Measurements from ENCODE around the gene CEP192. TPM values are rescaled to one million over a fixed set of nuclear protein-coding genes. Genes with fewer than 3 reads are reported as not detected.

CEP192 gene, protein sequence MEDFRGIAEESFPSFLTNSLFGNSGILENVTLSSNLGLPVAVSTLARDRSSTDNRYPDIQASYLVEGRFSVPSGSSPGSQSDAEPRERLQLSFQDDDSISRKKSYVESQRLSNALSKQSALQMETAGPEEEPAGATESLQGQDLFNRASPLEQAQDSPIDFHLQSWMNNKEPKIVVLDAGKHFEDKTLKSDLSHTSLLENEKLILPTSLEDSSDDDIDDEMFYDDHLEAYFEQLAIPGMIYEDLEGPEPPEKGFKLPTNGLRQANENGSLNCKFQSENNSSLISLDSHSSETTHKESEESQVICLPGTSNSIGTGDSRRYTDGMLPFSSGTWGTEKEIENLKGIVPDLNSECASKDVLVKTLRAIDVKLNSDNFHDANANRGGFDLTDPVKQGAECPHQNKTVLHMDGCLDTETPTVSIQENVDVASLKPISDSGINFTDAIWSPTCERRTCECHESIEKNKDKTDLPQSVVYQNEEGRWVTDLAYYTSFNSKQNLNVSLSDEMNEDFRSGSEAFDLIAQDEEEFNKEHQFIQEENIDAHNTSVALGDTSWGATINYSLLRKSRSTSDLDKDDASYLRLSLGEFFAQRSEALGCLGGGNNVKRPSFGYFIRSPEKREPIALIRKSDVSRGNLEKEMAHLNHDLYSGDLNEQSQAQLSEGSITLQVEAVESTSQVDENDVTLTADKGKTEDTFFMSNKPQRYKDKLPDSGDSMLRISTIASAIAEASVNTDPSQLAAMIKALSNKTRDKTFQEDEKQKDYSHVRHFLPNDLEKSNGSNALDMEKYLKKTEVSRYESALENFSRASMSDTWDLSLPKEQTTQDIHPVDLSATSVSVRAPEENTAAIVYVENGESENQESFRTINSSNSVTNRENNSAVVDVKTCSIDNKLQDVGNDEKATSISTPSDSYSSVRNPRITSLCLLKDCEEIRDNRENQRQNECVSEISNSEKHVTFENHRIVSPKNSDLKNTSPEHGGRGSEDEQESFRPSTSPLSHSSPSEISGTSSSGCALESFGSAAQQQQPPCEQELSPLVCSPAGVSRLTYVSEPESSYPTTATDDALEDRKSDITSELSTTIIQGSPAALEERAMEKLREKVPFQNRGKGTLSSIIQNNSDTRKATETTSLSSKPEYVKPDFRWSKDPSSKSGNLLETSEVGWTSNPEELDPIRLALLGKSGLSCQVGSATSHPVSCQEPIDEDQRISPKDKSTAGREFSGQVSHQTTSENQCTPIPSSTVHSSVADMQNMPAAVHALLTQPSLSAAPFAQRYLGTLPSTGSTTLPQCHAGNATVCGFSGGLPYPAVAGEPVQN (N-terminal part only)
- total RNA-seq, result 17.9 TPM

GRCh38 chr18:12990967-12991820 lies at the start of gene CEP192:
Gene CEP192 (plus strand): TSS chr18:12991362. CDS start chr18:12999425, 8,063 bp downstream.
- Histone ChIP-seq H3K27me3 (no peaks in the 10 kb centered on the region), H3K9me3 (no peaks in the 10 kb centered on the region), H3K36me3 (no peaks in the 10 kb centered on the region), H3K4me1 (peaks cover 21% of the 10 kb centered on the region), H3K27ac (peak within 1 kb of the TSS; percentile 84), H3K4me3 (peak within 1 kb of the TSS; percentile 74 to 90)
- TF ChIP-seq POLR2AphosphoS5 (IDR thresholded peaks at IDR 0.05; ENCODE audit: insufficient read depth in 1 of 2, low read depth in 1 of 2) (peak; percentile 92 to 93), POLR2A (IDR thresholded peaks at IDR 0.05) (peak in 1 of 2 donors; percentile 11), CTCF (IDR thresholded peaks at IDR 0.05) (no peak)
- DNase-seq (ENCODE audit: extremely low spot score in 2 of 2), result peak; percentile 98 to 99
- intact Hi-C loops (cut with DNase I), result no loop called here

GRCh38 chr18:12943215-12943614 lies 47.9 kb upstream of the CEP192 start:
- no peaks in the 10 kb centered on the region for H3K36me3 ChIP-seq
- no peak overlapping the region for H3K4me3 ChIP-seq
- peaks cover 10% of the 10 kb centered on the region for H3K4me1 ChIP-seq
- DNase-seq (ENCODE audit: extremely low spot score in 2 of 2), result no peak
- TF ChIP-seq POLR2A (IDR thresholded peaks at IDR 0.05) (no peak), CTCF (IDR thresholded peaks at IDR 0.05) (no peak), POLR2AphosphoS5 (IDR thresholded peaks at IDR 0.05; ENCODE audit: insufficient read depth in 1 of 2, low read depth in 1 of 2) (no peak)
- no peaks in the 10 kb centered on the region for H3K27me3 ChIP-seq
- intact Hi-C loops (cut with DNase I), result no loop called here
- no peak overlapping the region for H3K27ac ChIP-seq
- H3K9me3 ChIP-seq, result no peaks in the 10 kb centered on the region

DNA sequence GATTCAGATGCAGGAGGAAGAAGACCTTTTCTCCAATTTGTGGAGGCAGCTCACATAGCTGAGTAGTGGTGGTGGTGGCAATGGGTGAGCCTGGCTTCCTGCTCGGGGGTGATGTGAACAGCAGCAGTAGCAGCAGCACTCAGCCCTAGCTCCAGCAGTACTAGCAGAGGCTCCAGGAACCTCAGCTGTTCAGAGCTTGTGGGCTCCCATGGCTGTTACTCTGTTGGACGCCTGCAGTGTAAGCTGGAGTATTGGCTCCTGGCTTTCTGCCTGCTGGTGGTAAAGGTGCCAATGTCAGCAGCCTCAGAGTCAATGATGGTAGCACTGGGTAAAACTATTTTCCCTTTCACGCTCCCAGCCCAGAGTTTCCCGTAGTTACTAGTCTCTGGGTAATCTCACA lies 46.5 kb upstream of the CEP192 start:
- peaks cover 17% of the 10 kb centered on the region for H3K4me1 ChIP-seq
- intact Hi-C loops (cut with DNase I), result no loop called here
- H3K27me3 ChIP-seq, result no peaks in the 10 kb centered on the region
- no peak overlapping the region for H3K27ac ChIP-seq
- no peak for TF ChIP-seq POLR2AphosphoS5 (IDR thresholded peaks at IDR 0.05; ENCODE audit: insufficient read depth in 1 of 2, low read depth in 1 of 2)
- no peak for TF ChIP-seq CTCF (IDR thresholded peaks at IDR 0.05)
- no peak for TF ChIP-seq POLR2A (IDR thresholded peaks at IDR 0.05)
- H3K36me3 ChIP-seq, result no peaks in the 10 kb centered on the region
- no peak for DNase-seq (ENCODE audit: extremely low spot score in 2 of 2)
- H3K9me3 ChIP-seq, result no peaks in the 10 kb centered on the region
- H3K4me3 ChIP-seq, result no peak overlapping the region

DNA sequence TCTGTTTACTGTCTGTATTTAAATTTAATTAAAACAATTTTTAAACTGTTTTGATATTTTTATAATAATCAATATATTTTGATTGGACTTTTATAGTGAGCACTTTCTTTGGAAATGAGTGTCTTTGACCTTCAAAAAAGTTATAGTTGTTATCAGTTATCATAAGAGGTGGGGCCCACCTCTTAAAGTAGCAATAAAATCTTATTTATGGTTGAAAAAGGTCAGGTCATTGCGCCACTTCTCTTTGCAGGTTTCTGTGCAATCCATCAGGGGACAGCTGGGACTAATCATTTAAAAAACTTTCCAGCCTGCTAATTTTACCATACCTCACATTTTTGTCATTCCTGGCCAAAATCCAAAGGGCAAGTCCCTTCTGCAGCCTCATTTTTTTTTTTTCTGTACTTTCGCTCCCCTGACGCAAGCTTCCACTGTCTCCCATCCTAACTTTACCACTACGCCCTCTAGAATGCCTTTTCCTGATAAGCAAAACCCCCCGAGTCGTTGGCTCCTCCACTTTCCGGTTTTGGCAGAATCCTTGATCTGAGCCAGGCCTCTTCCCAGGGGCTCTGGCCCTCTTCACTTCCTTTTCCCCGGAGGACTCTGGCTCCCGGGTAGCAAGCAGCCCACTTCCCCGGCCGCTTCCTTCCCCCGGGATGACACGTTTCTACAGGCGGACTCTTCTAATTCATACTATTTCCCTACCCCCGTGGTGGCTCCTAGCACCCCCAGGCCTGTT lies 44.4 kb upstream of the CEP192 start:
- H3K4me3 ChIP-seq, result peak overlapping the region; percentile 48 to 82
- H3K27ac ChIP-seq, result peak overlapping the region; percentile 92
- no peaks in the 10 kb centered on the region for H3K36me3 ChIP-seq
- intact Hi-C loops (cut with DNase I), result no loop called here
- H3K9me3 ChIP-seq, result no peaks in the 10 kb centered on the region
- peaks cover 17% of the 10 kb centered on the region for H3K4me1 ChIP-seq
- no peak for TF ChIP-seq CTCF (IDR thresholded peaks at IDR 0.05)
- TF ChIP-seq POLR2AphosphoS5 (IDR thresholded peaks at IDR 0.05; ENCODE audit: insufficient read depth in 1 of 2, low read depth in 1 of 2), result no peak
- no peak for TF ChIP-seq POLR2A (IDR thresholded peaks at IDR 0.05)
- no peak for DNase-seq (ENCODE audit: extremely low spot score in 2 of 2)
- no peaks in the 10 kb centered on the region for H3K27me3 ChIP-seq

Data from vagina (tissue), 2 donors.